ENCODE measurements around the gene TRAPPC3. TPM values are rescaled to one million over a fixed set of nuclear protein-coding genes. Genes with fewer than 3 reads are reported as not detected.
A peak's percentile ranks its signal among the peaks of the same experiment; 100 is the strongest.

TRAPPC3 gene
- total RNA-seq, 4 donors from 2014 or later = 76.3 to 104 (median 83.2) TPM

GRCh38 chr1:36107394-36107793, 41.9 kb downstream of the TRAPPC3 start:
- DNase-seq (ENCODE audit: low spot score) (no peak), ATAC-seq (ENCODE audit: low FRiP score) (no peak)
- no peak for TF ChIP-seq CTCF (IDR thresholded peaks at IDR 0.05)

GRCh38 chr1:36106269-36106668, 43.0 kb downstream of the TRAPPC3 start:
- ATAC-seq (ENCODE audit: low FRiP score) = no peak
- TF ChIP-seq CTCF (IDR thresholded peaks at IDR 0.05) = no peak
- no peak for DNase-seq (ENCODE audit: low spot score)

GRCh38 chr1:36101546-36101945, 47.7 kb downstream of the TRAPPC3 start:
- TF ChIP-seq CTCF (IDR thresholded peaks at IDR 0.05) = no peak
- no peak for ATAC-seq (ENCODE audit: low FRiP score)
- no peak for DNase-seq (ENCODE audit: low spot score)

- DNase-seq (ENCODE audit: low spot score) (no peak), ATAC-seq (ENCODE audit: low FRiP score) (no peak)
- TF ChIP-seq CTCF (IDR thresholded peaks at IDR 0.05) = no peak
Observed at GRCh38 chr1:36100376-36100775, 48.9 kb downstream of the TRAPPC3 start.

- peak; percentile 50 for ATAC-seq (ENCODE audit: low FRiP score)
- peak in 1 of 3 donors; percentile 15 for TF ChIP-seq CTCF (IDR thresholded peaks at IDR 0.05)
- DNase-seq (ENCODE audit: low spot score) = peak; percentile 72
Observed at GRCh38 chr1:36099681-36100341, 49.5 kb downstream of the TRAPPC3 start.

- no peak for ATAC-seq (ENCODE audit: low FRiP score)
- TF ChIP-seq CTCF (IDR thresholded peaks at IDR 0.05) = no peak
- no peak for DNase-seq (ENCODE audit: low spot score)
Observed at GRCh38 chr1:36098650-36099365, 50.5 kb downstream of the TRAPPC3 start.
